HepG2 (cell line): ENCODE results near the gene FSCN2. TPM values are rescaled to one million over a fixed set of nuclear protein-coding genes. Genes with fewer than 3 reads are reported as not detected.

Experiments
- AKAP8 ChIP-seq: sonication (generic); formaldehyde crosslinking; IDR thresholded peaks from 2 replicates; pipeline ENCODE4 v1.5.1; 2020; ENCODE audit warnings: mild to moderate bottlenecking, missing genetic modification reagents
- ARNT2 ChIP-seq: sonication (generic); formaldehyde crosslinking; IDR thresholded peaks from 2 replicates; pipeline ENCODE4 v1.8.0; 2022; ENCODE audit warnings: mild to moderate bottlenecking, low read depth, missing genetic modification reagents, moderate library complexity
- ATRX ChIP-seq: sonication (generic); formaldehyde crosslinking; IDR thresholded peaks from 2 replicates; pipeline ENCODE4 v1.4.0; 2020; ENCODE audit warnings: missing genetic modification reagents, borderline replicate concordance
- GPN1 ChIP-seq: sonication (generic); formaldehyde crosslinking; IDR thresholded peaks from 2 replicates; pipeline ENCODE4 v1.5.1; 2020; ENCODE audit warnings: missing genetic modification reagents, borderline replicate concordance
- HIVEP1 ChIP-seq: sonication (generic); formaldehyde crosslinking; IDR thresholded peaks from 2 replicates; pipeline ENCODE4 v1.4.0; 2020; ENCODE audit warnings: mild to moderate bottlenecking, missing genetic modification reagents
- IKZF4 ChIP-seq: sonication (generic); formaldehyde crosslinking; IDR thresholded peaks from 2 replicates; pipeline ENCODE4 v1.5.1; 2020; ENCODE audit warnings: borderline replicate concordance, mild to moderate bottlenecking, low read depth, missing genetic modification reagents; ENCODE audit errors: not compliant biosample characterization
- NBN ChIP-seq: fragments of 450-650 bp; conservative IDR thresholded peaks from 2 replicates; pipeline ENCODE4 v1.6.1; 2017
- NCOA1 ChIP-seq: sonication (generic); formaldehyde crosslinking; IDR thresholded peaks from 2 replicates; pipeline ENCODE4 v1.9.0; 2021; ENCODE audit warnings: missing genetic modification reagents
- NFIB ChIP-seq: sonication (generic); formaldehyde crosslinking; IDR thresholded peaks from 2 replicates; pipeline ENCODE4 v1.9.0; 2021; ENCODE audit warnings: missing genetic modification reagents, mild to moderate bottlenecking, borderline replicate concordance
- NONO ChIP-seq, 2 experiments: fragments of 450-650 bp in 1 of 2; sonication (generic) in 1 of 2; formaldehyde crosslinking in 1 of 2; IDR thresholded peaks in 1 of 2; conservative IDR thresholded peaks in 1 of 2; 2 replicates each; pipeline versions ENCODE4 v1.6.1 to v1.8.0; 2017 to 2022; ENCODE audit warnings: mild to moderate bottlenecking in 1 of 2, missing genetic modification reagents in 1 of 2, moderate library complexity in 1 of 2
- SRY ChIP-seq: sonication (generic); formaldehyde crosslinking; IDR thresholded peaks from 2 replicates; pipeline ENCODE4 v1.8.0; 2022; ENCODE audit warnings: mild to moderate bottlenecking, missing genetic modification reagents
- TGIF2 ChIP-seq: IDR thresholded peaks from 2 replicates; pipeline ENCODE4 v1.6.1; 2016; ENCODE audit warnings: control low read depth, missing compliant biosample characterization
- ZC3H13 ChIP-seq: sonication (generic); formaldehyde crosslinking; IDR thresholded peaks from 2 replicates; pipeline ENCODE4 v1.8.1; 2023; ENCODE audit warnings: mild to moderate bottlenecking, missing genetic modification reagents, moderate library complexity
- ZNF44 ChIP-seq: sonication (generic); formaldehyde crosslinking; IDR thresholded peaks from 2 replicates; pipeline ENCODE4 v1.5.1; 2020; ENCODE audit warnings: mild to moderate bottlenecking, missing genetic modification reagents
- ZNF501 ChIP-seq: sonication (generic); formaldehyde crosslinking; IDR thresholded peaks from 2 replicates; pipeline ENCODE4 v1.5.1; 2020; ENCODE audit warnings: mild to moderate bottlenecking, moderate library complexity, missing genetic modification reagents
- ZSCAN30 ChIP-seq: sonication (generic); formaldehyde crosslinking; IDR thresholded peaks from 2 replicates; pipeline ENCODE4 v1.5.0; 2020; ENCODE audit warnings: mild to moderate bottlenecking, missing genetic modification reagents
- polyA plus RNA-seq, 8 experiments: library from polyadenylated mRNA; depleted of rRNA in 3 of 8; stranded (reverse) in 7 of 8; unstranded in 1 of 8; fragments of >200 nt; fragmentation: Illumina TruSeq in 4 of 8; extraction: Trizol in 4 of 8; gene quantifications; 2 replicates each; pipeline versions ENCODE4 v1.2.1 to v1.2.3, GENCODE V29; 2011 to 2016; ENCODE audit warnings: low read depth in 4 of 8, missing spikeins in 1 of 8, mixed read lengths in 1 of 8; ENCODE audit not compliant: insufficient read depth in 1 of 8
- total RNA-seq, 5 experiments: library from RNA; depleted of rRNA; stranded (reverse); fragments of >200 nt; fragmentation: Illumina TruSeq; extraction: Trizol; gene quantifications; 2 replicates each; pipeline ENCODE4 v1.2.3, GENCODE V29; 2016; ENCODE audit warnings: low read depth in 1 of 5
- TF ChIP-seq, protein P1 (sequence below): sonication (generic); formaldehyde crosslinking; IDR thresholded peaks from 2 replicates; pipeline ENCODE4 v1.4.0; 2020; ENCODE audit warnings: missing genetic modification reagents
- TF ChIP-seq, protein P2 (sequence below): IDR thresholded peaks from 2 replicates; pipeline ENCODE4 v1.6.1; 2016; ENCODE audit warnings: low read depth, control low read depth
- TF ChIP-seq, protein P3 (sequence below): IDR thresholded peaks from 2 replicates; pipeline ENCODE4 v1.6.1; 2016
- TF ChIP-seq, protein P4 (sequence below): fragments of 450-650 bp; IDR thresholded peaks from 2 replicates; pipeline ENCODE4 v1.6.1; 2016

The FSCN2 gene
- total and polyA plus RNA-seq, 2 of the 13 experiments (the other 11 are each of a cell fraction or from before 2014, with no cell fraction given), result 0.09 TPM; not detected in 1

DNA sequence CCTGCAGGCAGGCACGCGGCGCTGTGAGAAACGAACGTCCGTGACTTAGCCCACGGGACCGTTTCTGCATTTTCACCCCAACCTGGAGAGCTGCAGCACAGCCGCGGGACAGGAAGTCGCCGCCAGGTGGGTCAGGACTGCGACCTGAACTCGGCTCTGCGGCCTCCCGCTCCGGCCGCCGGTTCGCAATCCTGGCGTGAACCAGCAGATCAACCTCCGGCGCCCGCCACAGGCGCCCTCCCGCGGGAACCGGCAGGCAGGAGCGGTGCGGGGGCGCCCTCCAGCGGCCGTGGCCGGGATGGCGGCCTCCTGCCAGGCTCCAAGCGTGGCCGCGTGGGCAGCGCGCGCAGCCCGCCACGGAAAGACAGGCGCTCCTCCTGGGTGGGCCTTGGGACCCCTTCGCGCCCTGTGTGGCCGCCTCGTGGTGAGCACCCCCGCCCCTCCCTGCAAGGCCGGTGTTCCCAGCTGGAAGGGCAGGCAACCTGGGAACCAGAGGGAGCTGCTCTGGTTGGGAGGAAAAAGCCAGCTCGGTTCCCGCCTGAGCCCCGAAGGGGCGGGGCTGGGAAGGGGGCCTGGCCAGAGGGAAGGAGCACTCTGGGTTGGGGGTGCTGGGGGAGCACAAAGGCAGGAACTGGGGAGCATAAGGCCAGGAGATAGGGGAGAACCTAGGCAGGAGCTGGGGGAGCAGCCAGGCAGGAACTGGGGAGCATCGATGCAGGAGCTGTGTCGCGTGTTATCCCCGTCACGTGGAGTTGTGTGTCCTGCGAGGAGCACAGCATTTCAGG is 43.8 kb upstream of the FSCN2 start (continued):
- peak; percentile 94 for TF ChIP-seq ARNT2 (CRISPR knock-in tag)
- no peak for TF ChIP-seq NBN
- peak; percentile 58; the same call in 1 of the 2 replicates for TF ChIP-seq SRY (CRISPR knock-in tag)
- TF ChIP-seq TGIF2, result no peak
- TF ChIP-seq, protein P1, sequence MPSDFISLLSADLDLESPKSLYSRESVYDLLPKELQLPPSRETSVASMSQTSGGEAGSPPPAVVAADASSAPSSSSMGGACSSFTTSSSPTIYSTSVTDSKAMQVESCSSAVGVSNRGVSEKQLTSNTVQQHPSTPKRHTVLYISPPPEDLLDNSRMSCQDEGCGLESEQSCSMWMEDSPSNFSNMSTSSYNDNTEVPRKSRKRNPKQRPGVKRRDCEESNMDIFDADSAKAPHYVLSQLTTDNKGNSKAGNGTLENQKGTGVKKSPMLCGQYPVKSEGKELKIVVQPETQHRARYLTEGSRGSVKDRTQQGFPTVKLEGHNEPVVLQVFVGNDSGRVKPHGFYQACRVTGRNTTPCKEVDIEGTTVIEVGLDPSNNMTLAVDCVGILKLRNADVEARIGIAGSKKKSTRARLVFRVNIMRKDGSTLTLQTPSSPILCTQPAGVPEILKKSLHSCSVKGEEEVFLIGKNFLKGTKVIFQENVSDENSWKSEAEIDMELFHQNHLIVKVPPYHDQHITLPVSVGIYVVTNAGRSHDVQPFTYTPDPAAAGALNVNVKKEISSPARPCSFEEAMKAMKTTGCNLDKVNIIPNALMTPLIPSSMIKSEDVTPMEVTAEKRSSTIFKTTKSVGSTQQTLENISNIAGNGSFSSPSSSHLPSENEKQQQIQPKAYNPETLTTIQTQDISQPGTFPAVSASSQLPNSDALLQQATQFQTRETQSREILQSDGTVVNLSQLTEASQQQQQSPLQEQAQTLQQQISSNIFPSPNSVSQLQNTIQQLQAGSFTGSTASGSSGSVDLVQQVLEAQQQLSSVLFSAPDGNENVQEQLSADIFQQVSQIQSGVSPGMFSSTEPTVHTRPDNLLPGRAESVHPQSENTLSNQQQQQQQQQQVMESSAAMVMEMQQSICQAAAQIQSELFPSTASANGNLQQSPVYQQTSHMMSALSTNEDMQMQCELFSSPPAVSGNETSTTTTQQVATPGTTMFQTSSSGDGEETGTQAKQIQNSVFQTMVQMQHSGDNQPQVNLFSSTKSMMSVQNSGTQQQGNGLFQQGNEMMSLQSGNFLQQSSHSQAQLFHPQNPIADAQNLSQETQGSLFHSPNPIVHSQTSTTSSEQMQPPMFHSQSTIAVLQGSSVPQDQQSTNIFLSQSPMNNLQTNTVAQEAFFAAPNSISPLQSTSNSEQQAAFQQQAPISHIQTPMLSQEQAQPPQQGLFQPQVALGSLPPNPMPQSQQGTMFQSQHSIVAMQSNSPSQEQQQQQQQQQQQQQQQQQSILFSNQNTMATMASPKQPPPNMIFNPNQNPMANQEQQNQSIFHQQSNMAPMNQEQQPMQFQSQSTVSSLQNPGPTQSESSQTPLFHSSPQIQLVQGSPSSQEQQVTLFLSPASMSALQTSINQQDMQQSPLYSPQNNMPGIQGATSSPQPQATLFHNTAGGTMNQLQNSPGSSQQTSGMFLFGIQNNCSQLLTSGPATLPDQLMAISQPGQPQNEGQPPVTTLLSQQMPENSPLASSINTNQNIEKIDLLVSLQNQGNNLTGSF, result 0 out of 2 replicates have a peak, but pooled peaks have one; percentile 45
- TF ChIP-seq ZNF44 (CRISPR knock-in tag), result 0 out of 2 replicates have a peak, but pooled peaks have one; percentile 24
- TF ChIP-seq, protein P2, sequence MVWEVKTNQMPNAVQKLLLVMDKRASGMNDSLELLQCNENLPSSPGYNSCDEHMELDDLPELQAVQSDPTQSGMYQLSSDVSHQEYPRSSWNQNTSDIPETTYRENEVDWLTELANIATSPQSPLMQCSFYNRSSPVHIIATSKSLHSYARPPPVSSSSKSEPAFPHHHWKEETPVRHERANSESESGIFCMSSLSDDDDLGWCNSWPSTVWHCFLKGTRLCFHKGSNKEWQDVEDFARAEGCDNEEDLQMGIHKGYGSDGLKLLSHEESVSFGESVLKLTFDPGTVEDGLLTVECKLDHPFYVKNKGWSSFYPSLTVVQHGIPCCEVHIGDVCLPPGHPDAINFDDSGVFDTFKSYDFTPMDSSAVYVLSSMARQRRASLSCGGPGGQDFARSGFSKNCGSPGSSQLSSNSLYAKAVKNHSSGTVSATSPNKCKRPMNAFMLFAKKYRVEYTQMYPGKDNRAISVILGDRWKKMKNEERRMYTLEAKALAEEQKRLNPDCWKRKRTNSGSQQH, result no peak
- TF ChIP-seq, protein P3, sequence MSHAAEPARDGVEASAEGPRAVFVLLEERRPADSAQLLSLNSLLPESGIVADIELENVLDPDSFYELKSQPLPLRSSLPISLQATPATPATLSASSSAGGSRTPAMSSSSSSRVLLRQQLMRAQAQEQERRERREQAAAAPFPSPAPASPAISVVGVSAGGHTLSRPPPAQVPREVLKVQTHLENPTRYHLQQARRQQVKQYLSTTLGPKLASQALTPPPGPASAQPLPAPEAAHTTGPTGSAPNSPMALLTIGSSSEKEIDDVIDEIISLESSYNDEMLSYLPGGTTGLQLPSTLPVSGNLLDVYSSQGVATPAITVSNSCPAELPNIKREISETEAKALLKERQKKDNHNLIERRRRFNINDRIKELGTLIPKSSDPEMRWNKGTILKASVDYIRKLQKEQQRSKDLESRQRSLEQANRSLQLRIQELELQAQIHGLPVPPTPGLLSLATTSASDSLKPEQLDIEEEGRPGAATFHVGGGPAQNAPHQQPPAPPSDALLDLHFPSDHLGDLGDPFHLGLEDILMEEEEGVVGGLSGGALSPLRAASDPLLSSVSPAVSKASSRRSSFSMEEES (CRISPR knock-in tag), result no peak
- TF ChIP-seq ZC3H13, result peak; percentile 50; the same call in 1 of the 2 replicates
- no peak for TF ChIP-seq ZSCAN30 (CRISPR knock-in tag)
- no peak for TF ChIP-seq NONO (IDR thresholded peaks at IDR 0.05)
- peak; percentile 95 for TF ChIP-seq NONO (CRISPR knock-in tag; conservative IDR thresholded peaks at IDR 0.05)
- peak; percentile 70 for TF ChIP-seq AKAP8 (CRISPR knock-in tag)
- peak; percentile 53 for TF ChIP-seq IKZF4 (CRISPR knock-in tag)
- TF ChIP-seq GPN1 (CRISPR knock-in tag), result no peak; the same call in 1 of the 2 replicates
- TF ChIP-seq ATRX (CRISPR knock-in tag), result no peak
- no peak for TF ChIP-seq NFIB
- TF ChIP-seq ZNF501 (CRISPR knock-in tag), result peak; percentile 71; the same call in 1 of the 2 replicates
- no peak for TF ChIP-seq NCOA1
- TF ChIP-seq HIVEP1 (CRISPR knock-in tag), result no peak; the same call in 1 of the 2 replicates
- TF ChIP-seq, protein P4, sequence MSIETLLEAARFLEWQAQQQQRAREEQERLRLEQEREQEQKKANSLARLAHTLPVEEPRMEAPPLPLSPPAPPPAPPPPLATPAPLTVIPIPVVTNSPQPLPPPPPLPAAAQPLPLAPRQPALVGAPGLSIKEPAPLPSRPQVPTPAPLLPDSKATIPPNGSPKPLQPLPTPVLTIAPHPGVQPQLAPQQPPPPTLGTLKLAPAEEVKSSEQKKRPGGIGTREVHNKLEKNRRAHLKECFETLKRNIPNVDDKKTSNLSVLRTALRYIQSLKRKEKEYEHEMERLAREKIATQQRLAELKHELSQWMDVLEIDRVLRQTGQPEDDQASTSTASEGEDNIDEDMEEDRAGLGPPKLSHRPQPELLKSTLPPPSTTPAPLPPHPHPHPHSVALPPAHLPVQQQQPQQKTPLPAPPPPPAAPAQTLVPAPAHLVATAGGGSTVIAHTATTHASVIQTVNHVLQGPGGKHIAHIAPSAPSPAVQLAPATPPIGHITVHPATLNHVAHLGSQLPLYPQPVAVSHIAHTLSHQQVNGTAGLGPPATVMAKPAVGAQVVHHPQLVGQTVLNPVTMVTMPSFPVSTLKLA, result no peak
